Hematopoietic multipotent progenitor cell treated with erythropoietin and hydrocortisone succinate and interleukin-3 and kit ligand, for 17 days (in vitro differentiated cells): ENCODE results near the gene FAT2.

ENCODE experiments used
- DNase-seq: peaks from one replicate; pipeline ENCODE4 v3.0.0-alpha.2; 2015; ENCODE audit warnings: low spot score

Gene FAT2

GRCh38 chr5:151591144-151591819 is at the start of gene FAT2:
Gene FAT2, minus strand, starts transcription at chr5:151591331. Its CDS starts 22,400 bp downstream, at chr5:151568931.
- DNase-seq, result no peak

GRCh38 chr5:151638619-151639018 is 47.5 kb upstream of the FAT2 start:
- no peak for DNase-seq

- no peak for DNase-seq
These were observed 46.5 kb upstream of the FAT2 start for GRCh38 chr5:151637676-151638075.

GRCh38 chr5:151633892-151634291 is 42.8 kb upstream of the FAT2 start:
- no peak for DNase-seq

- no peak for DNase-seq
These were observed 41.8 kb upstream of the FAT2 start for GRCh38 chr5:151632941-151633340.

- DNase-seq, result no peak
These were observed 41.4 kb upstream of the FAT2 start for GRCh38 chr5:151632524-151632923.

DNA sequence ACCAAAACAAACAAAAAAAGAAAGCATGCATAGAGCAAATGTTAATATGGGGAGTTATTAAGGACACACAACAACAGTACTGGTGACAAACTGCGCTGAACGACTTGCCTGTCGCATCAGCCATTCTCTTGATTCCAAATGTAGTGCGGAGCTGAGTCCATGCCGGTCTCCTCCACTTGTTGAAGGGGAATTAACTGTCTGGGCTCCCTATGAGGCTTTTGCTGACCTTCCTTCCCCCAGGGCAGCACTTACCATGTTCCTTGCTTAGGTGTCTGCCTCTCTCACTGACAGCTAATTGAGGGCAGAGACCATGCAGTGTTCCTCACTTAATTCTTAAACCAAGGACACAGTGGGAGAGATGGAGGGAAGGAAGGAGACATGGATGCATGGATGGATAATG is 40.8 kb upstream of the FAT2 start:
- DNase-seq, result no peak

DNA sequence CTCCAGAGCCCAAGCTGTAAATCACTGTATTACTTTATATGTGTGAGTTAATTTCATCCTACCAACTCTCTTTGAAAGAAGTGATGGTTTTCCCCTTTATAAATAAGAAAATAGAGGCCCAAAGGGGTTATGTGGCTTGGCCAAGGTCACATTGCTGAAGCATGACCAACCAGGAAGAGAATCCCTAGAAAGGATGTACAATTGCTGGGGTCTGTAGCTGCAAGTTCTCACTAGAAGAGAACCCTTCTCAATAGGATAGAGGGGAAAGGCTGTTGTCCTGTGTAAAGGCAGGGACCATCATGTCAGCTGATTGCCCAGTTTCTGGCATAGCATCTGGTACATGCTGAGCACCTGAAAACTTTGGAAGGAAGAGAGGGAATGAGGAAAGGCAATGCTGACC is 39.0 kb upstream of the FAT2 start:
- no peak for DNase-seq

GRCh38 chr5:151628112-151628823 is 37.1 kb upstream of the FAT2 start:
- DNase-seq, result no peak

GRCh38 chr5:151627650-151628049 is 36.5 kb upstream of the FAT2 start:
- no peak for DNase-seq

DNA sequence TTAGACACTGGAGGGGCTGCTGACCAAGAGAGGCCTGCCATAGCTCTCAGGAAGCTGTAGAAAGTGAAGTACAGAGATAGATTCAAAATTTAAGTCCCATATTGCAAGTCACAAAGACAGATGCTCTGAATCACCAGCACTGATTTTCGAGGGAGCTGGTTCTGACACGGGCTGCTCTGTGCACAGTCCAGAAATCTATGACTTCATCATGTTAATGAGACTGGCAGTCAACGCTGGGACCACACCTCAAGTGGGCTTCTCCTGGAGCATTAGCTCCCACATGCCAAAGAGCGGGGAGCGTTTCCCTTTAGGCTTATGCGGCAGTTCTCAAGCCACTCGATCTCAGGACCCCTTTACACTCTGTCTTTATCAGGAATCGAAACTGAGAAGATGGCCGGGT is 34.2 kb upstream of the FAT2 start:
- no peak for DNase-seq

DNA sequence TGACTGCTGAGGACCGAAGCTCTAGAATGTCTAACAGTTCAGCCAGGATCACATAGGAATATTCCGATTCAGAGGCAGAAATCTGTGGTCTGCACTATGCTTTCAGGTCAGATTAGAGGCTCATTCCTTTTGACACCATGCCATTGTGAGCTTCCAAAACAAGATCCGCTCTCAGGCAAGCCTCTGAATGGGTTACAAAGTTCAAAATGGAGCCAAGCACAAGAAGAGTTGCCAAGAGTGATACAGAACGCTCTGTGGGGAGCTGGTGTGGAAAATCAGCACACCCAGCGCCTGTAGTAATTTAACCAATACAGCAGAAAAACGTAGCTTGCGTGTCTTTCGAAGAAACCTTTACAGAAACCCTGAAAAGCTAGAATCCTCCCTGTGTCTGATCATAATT is 33.3 kb upstream of the FAT2 start:
- no peak for DNase-seq

GRCh38 chr5:151622367-151623088 is 31.4 kb upstream of the FAT2 start:
- no peak for DNase-seq

DNA sequence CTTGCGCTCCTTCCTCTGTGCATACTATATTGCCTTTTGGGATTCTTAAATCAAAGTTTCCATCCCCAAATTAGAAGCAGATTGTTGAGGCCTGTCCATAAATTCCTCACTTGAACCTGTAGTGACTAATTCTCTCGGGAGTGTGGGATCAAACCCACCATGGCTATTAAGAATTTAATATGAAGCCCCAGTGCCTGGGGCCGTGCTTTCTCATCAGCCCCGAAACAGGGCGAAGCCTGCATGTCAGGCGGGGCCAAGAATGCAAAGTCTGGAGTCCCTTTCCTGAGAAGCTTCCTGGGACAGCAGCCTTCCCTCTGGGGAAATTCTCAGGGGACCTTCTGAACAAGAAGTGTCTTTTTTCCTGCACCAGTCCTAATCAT is 29.3 kb upstream of the FAT2 start:
- no peak for DNase-seq

DNA sequence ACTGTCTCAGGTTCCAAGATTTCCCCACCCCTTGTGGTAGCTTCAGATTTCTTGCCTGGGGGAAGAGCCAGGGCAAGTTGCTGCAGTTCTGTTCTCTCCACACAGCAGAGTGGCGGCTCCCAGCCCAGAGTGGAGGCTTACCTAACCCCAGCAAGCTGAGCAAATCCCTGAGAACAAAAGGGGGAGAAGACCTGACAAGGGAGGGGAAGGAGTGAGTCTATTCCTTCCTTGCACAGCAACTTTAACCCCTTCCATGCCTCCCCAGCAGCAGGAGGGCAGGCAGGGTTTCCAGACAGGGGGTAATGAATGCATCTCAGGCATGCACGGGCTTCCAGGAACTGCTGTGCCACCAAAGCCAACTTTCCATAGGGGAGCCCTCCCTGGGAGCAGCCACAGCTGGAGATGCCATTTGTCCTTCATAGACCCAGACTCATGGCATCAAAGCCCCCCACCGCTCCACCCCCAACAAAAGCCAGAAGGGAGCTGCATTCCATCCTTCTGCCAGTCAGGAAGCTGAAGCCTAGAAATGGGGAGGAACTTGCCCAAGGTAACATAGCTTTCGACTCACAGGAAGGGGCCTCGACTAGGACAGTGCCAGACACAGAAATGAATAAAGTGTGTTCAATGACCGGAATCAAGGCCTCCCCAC is 28.8 kb upstream of the FAT2 start:
- DNase-seq, result no peak

GRCh38 chr5:151618907-151619306 is 27.8 kb upstream of the FAT2 start:
- DNase-seq, result no peak

DNA sequence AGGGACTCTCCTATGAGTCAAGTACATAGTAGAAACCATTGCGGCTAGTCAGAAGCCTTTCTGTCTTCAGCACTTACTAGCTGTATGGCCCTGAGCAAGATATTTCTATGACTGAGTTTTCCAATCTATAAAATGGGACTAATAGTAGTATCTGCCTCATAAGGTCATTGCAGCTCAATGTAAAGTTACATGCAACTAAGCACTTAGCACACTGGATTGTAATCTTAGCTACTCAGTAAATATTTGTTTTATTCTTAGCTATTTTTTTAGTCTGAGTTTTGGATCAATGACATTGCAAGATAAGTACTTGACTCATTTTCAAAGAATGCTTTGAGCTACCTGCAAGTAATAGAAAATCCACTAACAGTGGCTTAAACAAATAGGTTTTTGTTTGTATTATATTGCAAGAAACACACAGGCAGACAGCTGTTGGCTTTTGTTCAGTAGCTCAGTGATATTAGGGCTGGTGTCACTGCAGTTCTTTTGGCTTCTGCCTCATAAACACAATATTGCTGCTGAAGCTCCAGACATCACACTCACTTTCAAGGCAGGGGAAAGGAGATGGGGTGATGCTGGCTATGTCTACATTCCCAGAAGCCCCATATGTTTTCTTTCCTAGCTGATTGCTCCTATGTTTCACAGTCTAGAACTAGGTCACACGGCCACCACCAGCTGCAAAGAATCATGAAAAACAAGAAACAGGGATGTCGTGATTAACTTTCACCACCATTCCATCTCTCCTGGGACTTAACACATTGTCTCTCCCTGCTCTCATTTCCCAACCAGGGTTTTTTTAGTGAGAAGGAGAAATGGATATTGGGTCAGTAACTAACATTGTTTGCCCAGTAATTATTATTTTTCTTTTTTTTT is 26.9 kb upstream of the FAT2 start:
- no peak for DNase-seq

GRCh38 chr5:151617383-151617840 is 26.3 kb upstream of the FAT2 start:
- no peak for DNase-seq

GRCh38 chr5:151615431-151615830 is 24.3 kb upstream of the FAT2 start:
- DNase-seq, result no peak

DNA sequence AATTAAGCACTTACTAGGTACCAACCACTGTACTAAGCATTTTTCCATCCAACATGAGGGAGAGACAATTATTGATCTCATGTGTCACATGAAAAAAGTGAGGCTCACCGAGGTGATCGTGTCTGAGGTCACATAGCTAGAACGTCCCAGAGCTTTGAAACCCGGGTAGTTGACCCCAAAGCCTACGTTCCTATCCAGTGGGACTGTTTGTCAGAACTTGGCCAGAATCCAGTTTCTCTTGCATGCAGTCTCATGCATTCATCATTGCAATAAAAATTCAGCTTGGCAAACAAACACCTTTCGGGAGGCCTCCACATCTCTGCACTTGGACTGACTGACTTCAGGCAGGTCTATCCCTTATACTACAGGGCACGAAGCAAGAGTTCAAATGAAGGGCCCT is 23.4 kb upstream of the FAT2 start:
- no peak for DNase-seq

DNA sequence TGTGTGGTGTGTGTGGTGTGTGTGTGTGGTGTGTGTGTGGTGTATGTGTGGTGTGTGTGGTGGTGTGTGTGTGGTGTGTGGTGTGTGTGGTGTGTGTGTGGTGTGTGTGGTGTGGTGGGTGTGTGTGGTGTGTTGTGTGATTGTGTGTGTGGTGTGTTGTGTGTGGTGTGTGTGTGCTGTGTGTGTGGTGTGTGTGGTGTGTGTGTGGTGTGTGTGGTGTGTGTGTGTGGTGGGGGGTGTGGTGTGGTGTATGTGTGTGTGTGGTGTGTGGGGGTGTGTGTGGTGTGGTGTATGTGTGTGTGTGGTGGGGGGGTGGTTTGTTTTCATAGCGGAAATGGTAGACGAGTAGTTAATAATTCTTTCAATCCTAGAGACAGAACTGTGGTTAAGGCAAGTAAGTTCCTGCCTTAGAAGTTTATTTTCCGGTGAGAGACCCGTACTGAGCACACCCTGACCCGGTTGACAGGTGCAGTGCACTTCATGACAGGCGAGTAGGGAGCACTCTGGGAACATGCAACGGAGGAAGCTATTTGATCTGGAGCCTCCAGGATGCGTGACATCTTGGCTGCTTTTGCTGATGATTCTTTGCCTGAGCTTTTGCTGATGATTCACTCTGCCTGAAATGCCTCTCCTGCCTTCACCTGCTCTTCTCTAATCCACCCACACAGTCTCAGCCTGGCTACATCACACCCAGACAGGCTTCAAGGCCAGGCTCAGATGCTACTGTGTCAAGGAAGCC is 21.7 kb upstream of the FAT2 start:
- DNase-seq, result no peak
